ENCODE results near the gene KRTAP6-3. TPM values are rescaled to one million over a fixed set of nuclear protein-coding genes. Genes with fewer than 3 reads are reported as not detected.

Gene KRTAP6-3
- total RNA-seq, 6 donors from 2014 or later: not detected

DNA sequence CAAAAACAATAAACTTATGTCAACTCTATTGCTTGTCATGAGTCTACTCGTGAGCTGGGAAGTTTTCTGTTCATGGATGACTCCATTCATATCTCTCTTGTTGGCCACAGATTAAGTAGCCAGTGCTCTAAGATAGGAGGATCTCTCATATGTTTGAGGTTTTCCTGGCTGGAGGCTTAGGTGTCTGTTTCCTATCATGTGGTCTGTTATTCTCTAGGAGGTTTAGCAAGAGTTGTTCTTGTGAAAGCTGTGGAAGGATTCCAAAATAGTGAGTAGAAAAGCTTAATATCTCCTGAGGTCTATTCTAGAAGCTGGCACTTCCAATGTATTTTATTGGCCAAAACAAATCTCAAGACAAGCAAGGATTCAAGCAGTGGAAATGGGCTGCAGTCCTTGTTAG lies 37.0 kb downstream of the KRTAP6-3 start:
- WGBS, 2 donors: 67 to 74% methylated on average over 1 of the region's 1 CpG
- no peaks in the 10 kb centered on the region for H3K27me3 ChIP-seq
- H3K9me3 ChIP-seq: no peaks in the 10 kb centered on the region
- no peak overlapping the region for H3K4me3 ChIP-seq
- no peak overlapping the region for H3K27ac ChIP-seq
- TF ChIP-seq POLR2AphosphoS5 (IDR thresholded peaks at IDR 0.05): no peak
- TF ChIP-seq POLR2A (IDR thresholded peaks at IDR 0.05): no peak
- TF ChIP-seq, protein P1, sequence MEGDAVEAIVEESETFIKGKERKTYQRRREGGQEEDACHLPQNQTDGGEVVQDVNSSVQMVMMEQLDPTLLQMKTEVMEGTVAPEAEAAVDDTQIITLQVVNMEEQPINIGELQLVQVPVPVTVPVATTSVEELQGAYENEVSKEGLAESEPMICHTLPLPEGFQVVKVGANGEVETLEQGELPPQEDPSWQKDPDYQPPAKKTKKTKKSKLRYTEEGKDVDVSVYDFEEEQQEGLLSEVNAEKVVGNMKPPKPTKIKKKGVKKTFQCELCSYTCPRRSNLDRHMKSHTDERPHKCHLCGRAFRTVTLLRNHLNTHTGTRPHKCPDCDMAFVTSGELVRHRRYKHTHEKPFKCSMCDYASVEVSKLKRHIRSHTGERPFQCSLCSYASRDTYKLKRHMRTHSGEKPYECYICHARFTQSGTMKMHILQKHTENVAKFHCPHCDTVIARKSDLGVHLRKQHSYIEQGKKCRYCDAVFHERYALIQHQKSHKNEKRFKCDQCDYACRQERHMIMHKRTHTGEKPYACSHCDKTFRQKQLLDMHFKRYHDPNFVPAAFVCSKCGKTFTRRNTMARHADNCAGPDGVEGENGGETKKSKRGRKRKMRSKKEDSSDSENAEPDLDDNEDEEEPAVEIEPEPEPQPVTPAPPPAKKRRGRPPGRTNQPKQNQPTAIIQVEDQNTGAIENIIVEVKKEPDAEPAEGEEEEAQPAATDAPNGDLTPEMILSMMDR (IDR thresholded peaks at IDR 0.05): no peak
- TF ChIP-seq EP300 (IDR thresholded peaks at IDR 0.05): no peak
- no peak for DNase-seq
- peak in 1 of 2 donors; percentile 23 for ATAC-seq (ENCODE audit: low FRiP score in 2 of 2)
- no peaks in the 10 kb centered on the region for H3K36me3 ChIP-seq
- H3K4me1 ChIP-seq: no peaks in the 10 kb centered on the region

- WGBS, 2 donors: 61 to 93% methylated on average over 1 of the region's 1 CpG
- Histone ChIP-seq H3K36me3 (no peaks in the 10 kb centered on the region), H3K4me3 (no peak within 1 kb of the TSS), H3K27me3 (no peaks in the 10 kb centered on the region), H3K27ac (no peak within 1 kb of the TSS), H3K4me1 (no peaks in the 10 kb centered on the region), H3K9me3 (no peaks in the 10 kb centered on the region)
- TF ChIP-seq EP300 (IDR thresholded peaks at IDR 0.05) (no peak), POLR2A (IDR thresholded peaks at IDR 0.05) (no peak), POLR2AphosphoS5 (IDR thresholded peaks at IDR 0.05) (no peak)
- TF ChIP-seq, protein P1 (IDR thresholded peaks at IDR 0.05): no peak
- DNase-seq: no peak
- no peak for ATAC-seq (ENCODE audit: low FRiP score in 2 of 2)
These were observed 42.7 kb downstream of the KRTAP6-3 start, which contains the start of gene KRTAP20-2 for GRCh38 chr21:30634906-30635305. KRTAP20-2 (plus strand) TSS chr21:30635206; CDS start chr21:30635264, 58 bp downstream.

- Histone ChIP-seq H3K36me3 (no peaks in the 10 kb centered on the region), H3K27me3 (no peaks in the 10 kb centered on the region), H3K27ac (no peak overlapping the region), H3K4me1 (no peaks in the 10 kb centered on the region), H3K4me3 (no peak overlapping the region), H3K9me3 (no peaks in the 10 kb centered on the region)
- 74 to 88% methylated on average over 3 of the region's 3 CpGs for WGBS, 2 donors
- DNase-seq: no peak
- TF ChIP-seq POLR2AphosphoS5 (IDR thresholded peaks at IDR 0.05) (no peak), POLR2A (IDR thresholded peaks at IDR 0.05) (no peak), EP300 (IDR thresholded peaks at IDR 0.05) (no peak)
- TF ChIP-seq, protein P1 (IDR thresholded peaks at IDR 0.05): no peak
- no peak for ATAC-seq (ENCODE audit: low FRiP score in 2 of 2)
These were observed 46.4 kb downstream of the KRTAP6-3 start for GRCh38 chr21:30638686-30639085.

DNA sequence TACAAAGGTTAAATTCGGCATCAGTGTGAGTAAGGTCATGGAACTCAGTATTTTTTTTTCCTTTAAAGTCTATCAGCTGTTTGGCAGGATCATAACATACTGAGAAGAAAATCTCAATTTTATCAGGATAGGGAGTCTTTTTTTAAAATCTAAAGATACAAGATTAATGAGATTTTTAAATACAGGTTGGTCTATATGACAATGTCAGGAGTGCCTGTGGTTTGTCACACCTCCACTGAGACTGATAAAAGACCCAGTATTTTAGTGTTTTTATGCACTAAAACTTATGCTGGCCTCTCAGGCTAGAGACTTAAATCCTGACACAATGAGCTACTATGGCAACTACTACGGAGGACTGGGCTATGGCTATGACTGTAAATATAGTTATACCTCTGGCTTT lies 50.3 kb downstream of the KRTAP6-3 start, which contains the start of gene KRTAP20-3:
TSS of gene KRTAP20-3 (plus strand) at position 301 of the 400 bp plus-strand sequence.
- Histone ChIP-seq H3K9me3 (no peaks in the 10 kb centered on the region), H3K27ac (no peak within 1 kb of the TSS), H3K4me3 (no peak within 1 kb of the TSS), H3K4me1 (no peaks in the 10 kb centered on the region), H3K27me3 (no peaks in the 10 kb centered on the region), H3K36me3 (no peaks in the 10 kb centered on the region)
- 87 to 97% methylated on average over 2 of the region's 2 CpGs for WGBS, 2 donors
- ATAC-seq (ENCODE audit: low FRiP score in 2 of 2) (no peak), DNase-seq (no peak)
- TF ChIP-seq EP300 (IDR thresholded peaks at IDR 0.05) (no peak), POLR2A (IDR thresholded peaks at IDR 0.05) (no peak), POLR2AphosphoS5 (IDR thresholded peaks at IDR 0.05) (no peak)
- TF ChIP-seq, protein P1 (IDR thresholded peaks at IDR 0.05): no peak

Small RNAs within 50 kb of the gene (small RNA-seq; reads per million reads assigned to genes)
- gene KRTAP20-1: 0 reads per million in 4 donors
- 0 reads per million in 4 donors for gene KRTAP20-3
- gene KRTAP20-4: 0 reads per million in 4 donors
- gene KRTAP22-1: 0 reads per million in 4 donors
- gene KRTAP22-2: 0 reads per million in 4 donors

Other genes starting within 250 kb of the KRTAP6-3 start
- gene KRTAP23-1, start 243.8 kb upstream of the KRTAP6-3 start, total RNA-seq: not detected
- gene KRTAP13-2, start 220.2 kb upstream of the KRTAP6-3 start, total RNA-seq: not detected
- gene KRTAP13-1, start 196.4 kb upstream of the KRTAP6-3 start, total RNA-seq: not detected
- gene KRTAP13-3, start 166.5 kb upstream of the KRTAP6-3 start, total RNA-seq: not detected
- gene KRTAP13-4, start 162.2 kb upstream of the KRTAP6-3 start, total RNA-seq: not detected
- gene KRTAP15-1, start 152.2 kb upstream of the KRTAP6-3 start, total RNA-seq: not detected
- gene KRTAP19-1, start 112.1 kb upstream of the KRTAP6-3 start, total RNA-seq: not detected
- not detected for gene KRTAP19-2, start 105.0 kb upstream of the KRTAP6-3 start, total RNA-seq
- not detected for gene KRTAP19-3, start 100.4 kb upstream of the KRTAP6-3 start, total RNA-seq
- not detected for gene KRTAP19-4, start 95.3 kb upstream of the KRTAP6-3 start, total RNA-seq
- gene KRTAP19-5, start 90.3 kb upstream of the KRTAP6-3 start, total RNA-seq: not detected
- not detected for gene KRTAP19-6, start 50.6 kb upstream of the KRTAP6-3 start, total RNA-seq
- not detected for gene KRTAP19-7, start 31.1 kb upstream of the KRTAP6-3 start, total RNA-seq
- gene KRTAP22-2, start 2.0 kb upstream of the KRTAP6-3 start, total RNA-seq: not detected
- gene KRTAP6-2, start 6.5 kb downstream of the KRTAP6-3 start, total RNA-seq: not detected
- not detected for gene KRTAP22-1, start 8.6 kb downstream of the KRTAP6-3 start, total RNA-seq
- not detected for gene KRTAP6-1, start 21.5 kb downstream of the KRTAP6-3 start, total RNA-seq
- gene KRTAP20-1, start 24.0 kb downstream of the KRTAP6-3 start, total RNA-seq: not detected
- not detected for gene KRTAP20-4, start 28.2 kb downstream of the KRTAP6-3 start, total RNA-seq
- gene KRTAP20-2, start 42.8 kb downstream of the KRTAP6-3 start, total RNA-seq: not detected
- not detected for gene KRTAP20-3, start 50.4 kb downstream of the KRTAP6-3 start, total RNA-seq
- not detected for gene KRTAP21-3, start 126.3 kb downstream of the KRTAP6-3 start, total RNA-seq
- not detected for gene KRTAP21-2, start 154.8 kb downstream of the KRTAP6-3 start, total RNA-seq
- gene KRTAP21-1, start 163.0 kb downstream of the KRTAP6-3 start, total RNA-seq: not detected
- not detected for gene KRTAP8-1, start 220.8 kb downstream of the KRTAP6-3 start, total RNA-seq
- not detected for gene KRTAP7-1, start 237.3 kb downstream of the KRTAP6-3 start, total RNA-seq